Trophoblast cell (in vitro differentiated cells and primary cell): ENCODE measurements around the gene KLHL12.

Source experiments
- DNase-seq, 2 donors: peaks; one replicate each; pipeline ENCODE4 v3.0.0-alpha.2; 2016
- H2AFZ ChIP-seq: 2 replicates; pipeline ENCODE4 v1.6.1; 2013; ENCODE audit warnings: low read length, moderate library complexity, mild to moderate bottlenecking; ENCODE audit not compliant: insufficient read depth, poor library complexity
- H2AK5ac ChIP-seq: 2 replicates; pipeline ENCODE4 v1.6.1; 2013; ENCODE audit warnings: mild to moderate bottlenecking, low read length
- H2BK120ac ChIP-seq: 2 replicates; pipeline ENCODE4 v1.6.1; 2013; ENCODE audit warnings: low read length, mild to moderate bottlenecking, moderate library complexity; ENCODE audit not compliant: insufficient read depth, poor library complexity
- H2BK12ac ChIP-seq: 2 replicates; pipeline ENCODE4 v1.6.1; 2013; ENCODE audit warnings: mild to moderate bottlenecking, low read length, moderate library complexity
- H2BK5ac ChIP-seq: 2 replicates; pipeline ENCODE4 v1.6.1; 2013; ENCODE audit warnings: low read length, low read depth, moderate library complexity, mild to moderate bottlenecking; ENCODE audit not compliant: poor library complexity
- H3K14ac ChIP-seq: 2 replicates; pipeline ENCODE4 v1.6.1; 2013; ENCODE audit warnings: mild to moderate bottlenecking, low read length
- H3K18ac ChIP-seq: 2 replicates; pipeline ENCODE4 v1.6.1; 2013; ENCODE audit warnings: mild to moderate bottlenecking, low read length
- H3K23ac ChIP-seq: 2 replicates; pipeline ENCODE4 v1.6.1; 2013; ENCODE audit warnings: low read length
- H3K27ac ChIP-seq: 2 replicates; pipeline ENCODE4 v1.5.1; 2013; ENCODE audit warnings: low read depth, mild to moderate bottlenecking, inconsistent platforms, low read length, moderate library complexity
- H3K27me3 ChIP-seq: 2 replicates; pipeline ENCODE4 v1.6.1; 2013; ENCODE audit warnings: inconsistent platforms, mild to moderate bottlenecking, low read length, moderate library complexity; ENCODE audit not compliant: insufficient read depth
- H3K36me3 ChIP-seq, 2 experiments: 1 replicate in 1 of 2; 2 replicates in 1 of 2; pipeline ENCODE4 v1.6.1; 2013; ENCODE audit warnings: low read length in 2 of 2, mild to moderate bottlenecking in 2 of 2, moderate library complexity in 1 of 2; ENCODE audit not compliant: insufficient read depth in 2 of 2, control insufficient read depth in 1 of 2
- H3K4ac ChIP-seq: 2 replicates; pipeline ENCODE4 v1.6.1; 2013; ENCODE audit warnings: low read depth, mild to moderate bottlenecking, low read length, moderate library complexity
- H3K4me1 ChIP-seq, 2 experiments: 1 replicate in 1 of 2; 2 replicates in 1 of 2; pipeline ENCODE4 v1.6.1; 2013; ENCODE audit warnings: low read length in 2 of 2, mild to moderate bottlenecking in 2 of 2, moderate library complexity in 1 of 2; ENCODE audit not compliant: insufficient read depth in 2 of 2, control insufficient read depth in 1 of 2
- H3K4me2 ChIP-seq: 2 replicates; pipeline ENCODE4 v1.6.1; 2013; ENCODE audit warnings: inconsistent platforms, mild to moderate bottlenecking, low read length, moderate library complexity
- H3K4me3 ChIP-seq: 2 replicates; pipeline ENCODE4 v1.5.1; 2013; ENCODE audit warnings: mild to moderate bottlenecking, low read depth, low read length, inconsistent platforms
- H3K79me1 ChIP-seq: one replicate; pipeline ENCODE4 v1.6.1; 2013; ENCODE audit warnings: low read length
- H3K79me2 ChIP-seq: 2 replicates; pipeline ENCODE4 v1.6.1; 2013; ENCODE audit warnings: low read length, mild to moderate bottlenecking; ENCODE audit not compliant: control insufficient read depth, insufficient read depth, poor library complexity
- H3K9ac ChIP-seq: 2 replicates; pipeline ENCODE4 v1.6.1; 2013; ENCODE audit warnings: mild to moderate bottlenecking, low read length
- H3K9me3 ChIP-seq: 2 replicates; pipeline ENCODE4 v1.6.1; 2013; ENCODE audit warnings: low read depth, mild to moderate bottlenecking, control low read depth, inconsistent platforms, low read length; ENCODE audit not compliant: insufficient read depth
- H4K12ac ChIP-seq: 2 replicates; pipeline ENCODE4 v1.6.1; 2013; ENCODE audit warnings: low read depth, mild to moderate bottlenecking, low read length, moderate library complexity
- H4K8ac ChIP-seq: 2 replicates; pipeline ENCODE4 v1.6.1; 2013; ENCODE audit warnings: low read depth, mild to moderate bottlenecking, low read length, moderate library complexity
- H4K91ac ChIP-seq: one replicate; pipeline ENCODE4 v1.6.1; 2013; ENCODE audit warnings: low read depth, mild to moderate bottlenecking, low read length, moderate library complexity
- WGBS: extraction: QIAGEN DNeasy Blood & Tissue Kit; methylation state at CpG from one replicate; pipeline ENCODE4 v1.1.7; 2013; ENCODE audit warnings: missing lambda C conversion rate; ENCODE audit not compliant: insufficient read length, insufficient coverage; ENCODE audit errors: extremely low coverage; 5-methylcytosine and 5-hydroxymethylcytosine counted together

Gene KLHL12

GRCh38 chr1:202850593-202851362 lies 76.3 kb downstream of the KLHL12 start:
- H3K9ac ChIP-seq: no peak overlapping the region
- H4K8ac ChIP-seq: no peak overlapping the region
- no peak overlapping the region for H3K14ac ChIP-seq
- no peak overlapping the region for H4K12ac ChIP-seq
- H3K4ac ChIP-seq: no peak overlapping the region
- no peak overlapping the region for H2BK120ac ChIP-seq
- no CpG with 5 or more reads among the region's 7 CpGs for WGBS
- H3K36me3 ChIP-seq: peaks cover 23 to 31% of the 10 kb centered on the region in 2 experiments
- H2AFZ ChIP-seq: no peak overlapping the region
- no peak overlapping the region for H4K91ac ChIP-seq
- H3K9me3 ChIP-seq: no peaks in the 10 kb centered on the region
- no peaks in the 10 kb centered on the region for H3K79me1 ChIP-seq
- H3K27me3 ChIP-seq: no peaks in the 10 kb centered on the region
- H3K27ac ChIP-seq: no peak overlapping the region
- no peaks in the 10 kb centered on the region for H3K79me2 ChIP-seq
- no peaks in the 10 kb centered on the region for H3K4me1 ChIP-seq
- no peak overlapping the region for H3K23ac ChIP-seq
- H2BK12ac ChIP-seq: no peak overlapping the region
- H2AK5ac ChIP-seq: no peak overlapping the region
- H2BK5ac ChIP-seq: no peak overlapping the region
- H3K18ac ChIP-seq: peak overlapping the region; percentile 11
- DNase-seq: no peak
- no peak overlapping the region for H3K4me2 ChIP-seq
- H3K4me3 ChIP-seq: no peak overlapping the region

GRCh38 chr1:202848191-202848542 lies 78.9 kb downstream of the KLHL12 start:
- no CpG with 5 or more reads among the region's 2 CpGs for WGBS

GRCh38 chr1:202844935-202845334 lies 82.1 kb downstream of the KLHL12 start:
- Histone ChIP-seq H3K9ac (no peak overlapping the region), H4K12ac (no peak overlapping the region), H2AFZ (no peak overlapping the region), H3K79me2 (no peaks in the 10 kb centered on the region), H3K23ac (no peak overlapping the region), H3K36me3 (peaks cover 0 to 2% of the 10 kb centered on the region in 2 experiments), H2BK5ac (no peak overlapping the region), H3K14ac (no peak overlapping the region), H2BK12ac (peak overlapping the region; percentile 26), H2BK120ac (no peak overlapping the region), H3K4ac (no peak overlapping the region), H3K4me2 (no peak overlapping the region), H3K4me3 (no peak overlapping the region), H3K79me1 (no peaks in the 10 kb centered on the region), H4K8ac (no peak overlapping the region), H2AK5ac (no peak overlapping the region), H3K18ac (no peak overlapping the region), H3K27ac (no peak overlapping the region), H3K9me3 (no peaks in the 10 kb centered on the region), H3K27me3 (no peaks in the 10 kb centered on the region), H4K91ac (peak overlapping the region; percentile 15), H3K4me1 (peaks cover 4 to 6% of the 10 kb centered on the region in 2 experiments)
- peak; percentile 60 to 66 for DNase-seq
- WGBS: no CpG with 5 or more reads among the region's 6 CpGs

More at GRCh38 chr1:202848191-202848542, 78.9 kb downstream of the KLHL12 start:
- H4K91ac ChIP-seq: no peak overlapping the region
- H3K4me1 ChIP-seq: peaks cover 4 to 6% of the 10 kb centered on the region in 2 experiments
- H3K27ac ChIP-seq: no peak overlapping the region
- H3K23ac ChIP-seq: peak overlapping the region; percentile 90
- no peak overlapping the region for H3K4ac ChIP-seq
- H4K12ac ChIP-seq: no peak overlapping the region
- H3K9me3 ChIP-seq: no peaks in the 10 kb centered on the region
- no peak overlapping the region for H2BK12ac ChIP-seq
- H2AFZ ChIP-seq: no peak overlapping the region
- no peaks in the 10 kb centered on the region for H3K79me2 ChIP-seq
- no peaks in the 10 kb centered on the region for H3K27me3 ChIP-seq
- H3K79me1 ChIP-seq: no peaks in the 10 kb centered on the region
- no peak overlapping the region for H3K4me3 ChIP-seq
- H3K9ac ChIP-seq: no peak overlapping the region
- H3K14ac ChIP-seq: no peak overlapping the region
- no peak overlapping the region for H4K8ac ChIP-seq
- H3K36me3 ChIP-seq: peaks cover 15 to 19% of the 10 kb centered on the region in 2 experiments
- H3K4me2 ChIP-seq: no peak overlapping the region
- H2BK120ac ChIP-seq: no peak overlapping the region
- no peak overlapping the region for H3K18ac ChIP-seq
- peak in 1 of 2 donors; percentile 14 for DNase-seq
- no peak overlapping the region for H2BK5ac ChIP-seq
- no peak overlapping the region for H2AK5ac ChIP-seq

GRCh38 chr1:202844259-202844658 lies 82.8 kb downstream of the KLHL12 start:
- no peak overlapping the region for H2BK12ac ChIP-seq
- no peaks in the 10 kb centered on the region for H3K79me2 ChIP-seq
- no peak overlapping the region for H4K12ac ChIP-seq
- H2BK5ac ChIP-seq: no peak overlapping the region
- no peak overlapping the region for H3K4me2 ChIP-seq
- H3K9ac ChIP-seq: no peak overlapping the region
- no peaks in the 10 kb centered on the region for H3K79me1 ChIP-seq
- H3K14ac ChIP-seq: no peak overlapping the region
- DNase-seq: no peak
- no peak overlapping the region for H2BK120ac ChIP-seq
- no peak overlapping the region for H3K18ac ChIP-seq
- no peak overlapping the region for H4K8ac ChIP-seq
- no peak overlapping the region for H2AFZ ChIP-seq
- H3K27ac ChIP-seq: no peak overlapping the region
- no peaks in the 10 kb centered on the region for H3K9me3 ChIP-seq
- no peak overlapping the region for H4K91ac ChIP-seq
- no peak overlapping the region for H3K4ac ChIP-seq
- H3K27me3 ChIP-seq: no peaks in the 10 kb centered on the region
- no peak overlapping the region for H3K4me3 ChIP-seq
- H3K4me1 ChIP-seq: peaks cover 4 to 6% of the 10 kb centered on the region in 2 experiments
- H3K36me3 ChIP-seq: no peaks in the 10 kb centered on the region
- H2AK5ac ChIP-seq: no peak overlapping the region
- no peak overlapping the region for H3K23ac ChIP-seq
- no CpG with 5 or more reads among the region's 5 CpGs for WGBS
